H1 (cell line): ENCODE measurements around the gene ZNF423.

Source experiments
- CHD2 ChIP-seq: IDR thresholded peaks from 2 replicates; pipeline ENCODE4 v1.6.1; 2012; ENCODE audit warnings: low read length, improper control_type of control experiment
- CREB1 ChIP-seq: IDR thresholded peaks from 2 replicates; pipeline ENCODE4 v1.6.1; 2012; ENCODE audit warnings: inconsistent platforms
- EP300 ChIP-seq, 2 experiments: IDR thresholded peaks; 1 replicate in 1 of 2; 2 replicates in 1 of 2; pipeline ENCODE4 v1.6.1; 2011 to 2012; ENCODE audit warnings: low read depth in 2 of 2, low read length in 2 of 2, mild to moderate bottlenecking in 2 of 2, borderline replicate concordance in 1 of 2, inconsistent platforms in 1 of 2, moderate library complexity in 1 of 2
- GABPA ChIP-seq: IDR thresholded peaks from 2 replicates; pipeline ENCODE4 v1.6.1; 2011; ENCODE audit warnings: mild to moderate bottlenecking, low read length, moderate library complexity, borderline replicate concordance; ENCODE audit not compliant: insufficient read depth
- JUN ChIP-seq: IDR thresholded peaks from 2 replicates; pipeline ENCODE4 v1.6.1; 2011; ENCODE audit warnings: low read depth, mild to moderate bottlenecking, improper control_type of control experiment, low read length
- SRF ChIP-seq: IDR thresholded peaks from 2 replicates; pipeline ENCODE4 v1.6.1; 2011; ENCODE audit warnings: mild to moderate bottlenecking, low read depth, low read length, moderate library complexity
- TCF12 ChIP-seq: IDR thresholded peaks from 2 replicates; pipeline ENCODE4 v1.6.1; 2011; ENCODE audit warnings: low read depth, mild to moderate bottlenecking, low read length
- YY1 ChIP-seq: IDR thresholded peaks from 2 replicates; pipeline ENCODE4 v1.6.1; 2011; ENCODE audit warnings: low read depth, mild to moderate bottlenecking, low read length
- TF ChIP-seq, protein P1 (sequence below), 3 experiments: IDR thresholded peaks; 1 replicate in 2 of 3; 2 replicates in 1 of 3; pipeline versions ENCODE4 v1.5.1 to v1.6.1; 2011; ENCODE audit warnings: low read length in 3 of 3, mild to moderate bottlenecking in 3 of 3, inconsistent platforms in 2 of 3, low read depth in 1 of 3, moderate library complexity in 1 of 3; ENCODE audit not compliant: insufficient read depth in 1 of 3; ENCODE audit errors: control extremely low read depth in 1 of 3

DNA sequence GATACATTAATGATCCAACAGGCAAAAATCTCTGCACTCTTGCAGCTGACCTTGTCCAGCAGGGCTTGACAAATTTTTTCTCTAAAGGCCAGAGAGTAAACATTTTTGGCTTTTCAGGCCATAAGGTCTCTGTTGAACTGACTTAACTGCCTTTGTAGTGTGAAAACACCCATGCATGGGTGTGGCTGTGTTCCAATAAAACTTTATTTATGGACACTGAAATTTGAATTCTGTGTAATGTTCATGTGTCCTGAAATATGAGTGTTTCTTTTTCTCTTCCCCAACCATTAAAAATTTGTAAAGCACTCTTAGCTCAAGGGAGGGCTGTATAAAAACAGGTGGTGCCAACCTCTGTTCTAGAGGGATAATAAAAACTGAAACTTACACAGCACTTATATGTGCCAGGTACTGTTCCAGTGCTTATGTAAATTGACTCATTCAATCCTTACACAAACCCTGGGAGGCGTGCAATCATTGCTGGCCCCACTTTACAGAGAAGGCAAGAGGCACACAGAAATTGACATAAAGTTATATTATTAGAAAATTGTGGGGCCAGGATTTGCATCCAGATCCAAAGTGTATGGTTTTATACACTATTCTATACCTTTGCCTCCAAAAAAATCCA lies 18.8 kb upstream of the ZNF423 start:
- TF ChIP-seq CREB1 (no peak), CHD2 (no peak), YY1 (no peak), GABPA (no peak), TCF12 (no peak), SRF (no peak), EP300 (IDR thresholded peaks at IDR 0.05; ENCODE audit: borderline replicate concordance in 1 of 2, low read depth in 2 of 2, low read length in 2 of 2) (no peak), JUN (no peak)
- TF ChIP-seq, protein P1, sequence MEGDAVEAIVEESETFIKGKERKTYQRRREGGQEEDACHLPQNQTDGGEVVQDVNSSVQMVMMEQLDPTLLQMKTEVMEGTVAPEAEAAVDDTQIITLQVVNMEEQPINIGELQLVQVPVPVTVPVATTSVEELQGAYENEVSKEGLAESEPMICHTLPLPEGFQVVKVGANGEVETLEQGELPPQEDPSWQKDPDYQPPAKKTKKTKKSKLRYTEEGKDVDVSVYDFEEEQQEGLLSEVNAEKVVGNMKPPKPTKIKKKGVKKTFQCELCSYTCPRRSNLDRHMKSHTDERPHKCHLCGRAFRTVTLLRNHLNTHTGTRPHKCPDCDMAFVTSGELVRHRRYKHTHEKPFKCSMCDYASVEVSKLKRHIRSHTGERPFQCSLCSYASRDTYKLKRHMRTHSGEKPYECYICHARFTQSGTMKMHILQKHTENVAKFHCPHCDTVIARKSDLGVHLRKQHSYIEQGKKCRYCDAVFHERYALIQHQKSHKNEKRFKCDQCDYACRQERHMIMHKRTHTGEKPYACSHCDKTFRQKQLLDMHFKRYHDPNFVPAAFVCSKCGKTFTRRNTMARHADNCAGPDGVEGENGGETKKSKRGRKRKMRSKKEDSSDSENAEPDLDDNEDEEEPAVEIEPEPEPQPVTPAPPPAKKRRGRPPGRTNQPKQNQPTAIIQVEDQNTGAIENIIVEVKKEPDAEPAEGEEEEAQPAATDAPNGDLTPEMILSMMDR (IDR thresholded peaks at IDR 0.05; ENCODE audit: control extremely low read depth in 1 of 3, insufficient read depth in 1 of 3, low read depth in 1 of 3, low read length in 3 of 3) = no peak
